Measurements from ENCODE around the gene CAPNS1.
A peak's percentile ranks its signal among the peaks of the same experiment; 100 is the strongest.

CAPNS1 gene

GRCh38 chr19:36149673-36150406 is 10.0 kb downstream of the CAPNS1 start:
- Histone ChIP-seq H3K36me3 (ENCODE audit: control insufficient read depth, insufficient read depth, low read length) (peaks cover 47% of the 10 kb centered on the region), H3K27me3 (ENCODE audit: control insufficient read depth, insufficient read depth, low read length, poor library complexity, severe bottlenecking) (no peaks in the 10 kb centered on the region), H3K9me3 (ENCODE audit: control insufficient read depth, low read length) (no peaks in the 10 kb centered on the region), H3K4me3 (ENCODE audit: insufficient read depth, low read depth, low read length) (no peak overlapping the region), H3K27ac (ENCODE audit: insufficient read depth, low read depth, low read length, poor library complexity, severe bottlenecking) (no peak overlapping the region), H3K4me1 (ENCODE audit: control insufficient read depth, insufficient read depth, low read length) (no peaks in the 10 kb centered on the region)
- 94 to 95% methylated on average over 13 of the region's 13 CpGs for WGBS, 2 experiments

DNA sequence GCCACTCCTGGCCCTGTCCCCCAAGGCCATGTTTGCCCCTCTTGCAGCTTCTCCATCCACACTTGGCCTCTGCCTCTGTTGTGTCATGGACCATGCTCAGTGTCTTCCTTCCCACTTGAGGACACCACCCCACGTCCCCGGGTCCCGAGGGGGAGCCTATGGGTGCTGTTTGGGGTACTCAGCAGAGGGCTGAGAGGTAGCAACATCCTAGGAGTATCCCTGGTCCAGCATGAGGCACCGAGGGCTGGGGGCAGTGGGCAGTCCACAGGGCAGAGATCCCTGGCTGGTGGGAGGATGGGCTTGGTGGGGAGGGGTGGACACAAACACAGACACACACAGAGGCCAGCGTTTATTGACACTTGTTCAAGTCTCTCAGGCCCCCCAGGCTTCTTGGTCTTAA is 10.7 kb downstream of the CAPNS1 start:
- H3K27me3 ChIP-seq (ENCODE audit: control insufficient read depth, insufficient read depth, low read length, poor library complexity, severe bottlenecking), result no peaks in the 10 kb centered on the region
- H3K4me3 ChIP-seq (ENCODE audit: insufficient read depth, low read depth, low read length), result no peak overlapping the region
- no peak overlapping the region for H3K27ac ChIP-seq (ENCODE audit: insufficient read depth, low read depth, low read length, poor library complexity, severe bottlenecking)
- H3K9me3 ChIP-seq (ENCODE audit: control insufficient read depth, low read length), result no peaks in the 10 kb centered on the region
- H3K36me3 ChIP-seq (ENCODE audit: control insufficient read depth, insufficient read depth, low read length), result peaks cover 46% of the 10 kb centered on the region
- WGBS, 2 experiments, result 89 to 92% methylated on average over 5 of the region's 5 CpGs
- H3K4me1 ChIP-seq (ENCODE audit: control insufficient read depth, insufficient read depth, low read length), result no peaks in the 10 kb centered on the region

DNA sequence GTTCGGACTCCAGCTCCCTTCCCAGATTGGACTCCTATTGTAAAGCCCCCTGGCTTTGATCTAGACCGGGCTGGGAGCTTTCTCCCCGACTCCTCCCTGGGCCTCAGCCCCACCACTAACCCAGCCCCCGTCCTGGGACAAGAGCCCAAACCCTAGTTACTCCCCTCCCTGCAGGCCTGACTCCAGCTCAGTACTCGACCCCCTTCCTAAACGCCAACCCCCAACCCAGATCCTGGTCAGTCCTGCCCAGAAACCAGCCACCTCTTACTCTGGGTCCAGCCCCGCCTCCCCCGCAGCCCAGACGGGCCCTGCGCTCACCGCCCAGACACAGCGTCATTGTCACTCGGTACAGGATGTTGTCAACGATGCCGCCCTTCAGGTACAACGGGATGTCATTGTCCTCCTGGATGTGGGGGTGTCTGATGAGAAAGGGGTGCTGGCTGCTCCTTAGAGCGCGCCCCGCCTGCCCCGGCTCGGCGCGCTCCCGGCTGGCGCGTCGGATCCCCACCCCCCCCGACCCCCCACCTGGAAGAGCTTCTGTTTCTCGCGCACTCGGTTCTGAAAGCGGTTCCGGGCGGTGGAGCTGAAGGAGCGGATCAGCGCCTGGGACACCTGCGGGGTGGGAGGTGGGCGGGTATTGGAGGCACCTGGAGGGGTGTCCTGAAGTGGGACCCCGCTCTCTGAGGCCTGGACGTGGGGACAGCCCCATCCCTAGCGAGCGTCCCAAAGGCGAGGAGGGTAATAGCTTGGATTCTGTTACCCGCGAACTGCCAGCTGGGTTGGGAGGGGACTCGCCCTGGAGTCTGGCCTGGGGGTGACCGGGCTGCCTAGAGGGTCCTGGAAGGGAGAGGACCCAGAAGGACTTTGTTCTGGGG is 11.5 kb downstream of the CAPNS1 start:
- Histone ChIP-seq H3K36me3 (ENCODE audit: control insufficient read depth, insufficient read depth, low read length) (peaks cover 39% of the 10 kb centered on the region), H3K27me3 (ENCODE audit: control insufficient read depth, insufficient read depth, low read length, poor library complexity, severe bottlenecking) (no peaks in the 10 kb centered on the region), H3K27ac (ENCODE audit: insufficient read depth, low read depth, low read length, poor library complexity, severe bottlenecking) (no peak overlapping the region), H3K4me1 (ENCODE audit: control insufficient read depth, insufficient read depth, low read length) (no peaks in the 10 kb centered on the region), H3K4me3 (ENCODE audit: insufficient read depth, low read depth, low read length) (no peak overlapping the region), H3K9me3 (ENCODE audit: control insufficient read depth, low read length) (no peaks in the 10 kb centered on the region)
- WGBS, 2 experiments, result 80 to 86% methylated on average over 47 of the region's 47 CpGs

- WGBS, 2 experiments, result 89 to 91% methylated on average over 16 of the region's 16 CpGs
- Histone ChIP-seq H3K4me3 (ENCODE audit: insufficient read depth, low read depth, low read length) (no peak overlapping the region), H3K36me3 (ENCODE audit: control insufficient read depth, insufficient read depth, low read length) (peaks cover 35% of the 10 kb centered on the region), H3K4me1 (ENCODE audit: control insufficient read depth, insufficient read depth, low read length) (no peaks in the 10 kb centered on the region), H3K9me3 (ENCODE audit: control insufficient read depth, low read length) (no peaks in the 10 kb centered on the region), H3K27ac (ENCODE audit: insufficient read depth, low read depth, low read length, poor library complexity, severe bottlenecking) (no peak overlapping the region), H3K27me3 (ENCODE audit: control insufficient read depth, insufficient read depth, low read length, poor library complexity, severe bottlenecking) (no peaks in the 10 kb centered on the region)
Observed at GRCh38 chr19:36152019-36152351, 12.1 kb downstream of the CAPNS1 start.

- no peak within 1 kb of the TSS for H3K27ac ChIP-seq (ENCODE audit: insufficient read depth, low read depth, low read length, poor library complexity, severe bottlenecking)
- H3K27me3 ChIP-seq (ENCODE audit: control insufficient read depth, insufficient read depth, low read length, poor library complexity, severe bottlenecking), result no peaks in the 10 kb centered on the region
- H3K4me1 ChIP-seq (ENCODE audit: control insufficient read depth, insufficient read depth, low read length), result no peaks in the 10 kb centered on the region
- H3K36me3 ChIP-seq (ENCODE audit: control insufficient read depth, insufficient read depth, low read length), result peaks cover 31% of the 10 kb centered on the region
- WGBS, 2 experiments, result 94 to 95% methylated on average over 40 of the region's 40 CpGs
- H3K9me3 ChIP-seq (ENCODE audit: control insufficient read depth, low read length), result no peaks in the 10 kb centered on the region
- no peak within 1 kb of the TSS for H3K4me3 ChIP-seq (ENCODE audit: insufficient read depth, low read depth, low read length)
Observed at GRCh38 chr19:36152352-36153091, 12.7 kb downstream of the CAPNS1 start, which contains the start of gene COX7A1. COX7A1 (minus strand) TSS chr19:36152447; CDS start chr19:36152407, 40 bp downstream.

DNA sequence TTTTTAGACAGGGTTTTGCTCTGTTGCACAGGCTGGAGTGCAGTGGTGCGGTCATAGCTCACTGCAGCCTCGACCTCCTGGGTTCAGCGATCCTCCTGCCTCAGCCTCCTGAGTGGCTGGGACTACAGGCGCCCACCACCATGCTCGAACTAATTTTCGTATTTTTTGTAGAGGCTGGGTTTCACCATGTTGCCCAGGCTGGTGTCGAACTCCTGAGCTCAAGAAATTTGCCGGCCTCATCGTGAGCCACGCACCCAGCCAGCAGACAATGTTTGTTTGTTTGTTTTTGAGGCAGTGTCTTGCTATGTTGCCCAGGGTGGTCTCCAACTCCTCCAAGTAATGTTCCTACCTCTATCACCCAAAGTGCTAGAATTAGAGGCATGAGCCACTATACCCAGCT is 13.3 kb downstream of the CAPNS1 start:
- H3K27ac ChIP-seq (ENCODE audit: insufficient read depth, low read depth, low read length, poor library complexity, severe bottlenecking), result no peak overlapping the region
- no peaks in the 10 kb centered on the region for H3K4me1 ChIP-seq (ENCODE audit: control insufficient read depth, insufficient read depth, low read length)
- H3K9me3 ChIP-seq (ENCODE audit: control insufficient read depth, low read length), result no peaks in the 10 kb centered on the region
- H3K4me3 ChIP-seq (ENCODE audit: insufficient read depth, low read depth, low read length), result no peak overlapping the region
- H3K27me3 ChIP-seq (ENCODE audit: control insufficient read depth, insufficient read depth, low read length, poor library complexity, severe bottlenecking), result no peaks in the 10 kb centered on the region
- H3K36me3 ChIP-seq (ENCODE audit: control insufficient read depth, insufficient read depth, low read length), result peaks cover 26% of the 10 kb centered on the region
- 92 to 96% methylated on average over 10 of the region's 10 CpGs for WGBS, 2 experiments

- Histone ChIP-seq H3K4me1 (ENCODE audit: control insufficient read depth, insufficient read depth, low read length) (no peaks in the 10 kb centered on the region), H3K27ac (ENCODE audit: insufficient read depth, low read depth, low read length, poor library complexity, severe bottlenecking) (no peak overlapping the region), H3K27me3 (ENCODE audit: control insufficient read depth, insufficient read depth, low read length, poor library complexity, severe bottlenecking) (no peaks in the 10 kb centered on the region), H3K4me3 (ENCODE audit: insufficient read depth, low read depth, low read length) (no peak overlapping the region), H3K9me3 (ENCODE audit: control insufficient read depth, low read length) (no peaks in the 10 kb centered on the region), H3K36me3 (ENCODE audit: control insufficient read depth, insufficient read depth, low read length) (no peaks in the 10 kb centered on the region)
- 59 to 63% methylated on average over 6 to 7 of the region's 7 CpGs for WGBS, 2 experiments
Observed at GRCh38 chr19:36160821-36161596, 21.1 kb downstream of the CAPNS1 start.

DNA sequence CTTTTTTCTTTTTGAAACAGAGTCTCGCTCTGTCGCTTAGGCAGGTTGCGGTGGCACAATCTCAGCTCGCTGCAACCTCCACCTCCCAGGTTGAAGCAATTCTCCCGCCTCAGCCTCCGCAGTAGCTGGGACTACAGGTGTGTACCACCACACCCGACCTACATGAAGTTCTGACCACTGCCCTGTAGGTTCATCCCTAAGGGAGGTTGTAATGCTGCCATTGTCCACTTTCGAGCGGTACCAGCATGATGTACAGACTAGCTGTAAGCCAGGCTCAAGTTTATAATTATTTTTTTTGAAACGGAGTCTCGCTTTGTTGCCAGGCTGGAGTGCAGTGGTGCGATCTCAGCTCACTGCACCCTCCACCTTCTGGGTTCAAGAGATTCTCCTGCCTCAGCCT is 23.9 kb downstream of the CAPNS1 start:
- 93 to 96% methylated on average over 12 of the region's 12 CpGs for WGBS, 2 experiments
- no peak overlapping the region for H3K4me3 ChIP-seq (ENCODE audit: insufficient read depth, low read depth, low read length)
- no peaks in the 10 kb centered on the region for H3K36me3 ChIP-seq (ENCODE audit: control insufficient read depth, insufficient read depth, low read length)
- H3K9me3 ChIP-seq (ENCODE audit: control insufficient read depth, low read length), result no peaks in the 10 kb centered on the region
- no peak overlapping the region for H3K27ac ChIP-seq (ENCODE audit: insufficient read depth, low read depth, low read length, poor library complexity, severe bottlenecking)
- H3K27me3 ChIP-seq (ENCODE audit: control insufficient read depth, insufficient read depth, low read length, poor library complexity, severe bottlenecking), result no peaks in the 10 kb centered on the region
- H3K4me1 ChIP-seq (ENCODE audit: control insufficient read depth, insufficient read depth, low read length), result no peaks in the 10 kb centered on the region

DNA sequence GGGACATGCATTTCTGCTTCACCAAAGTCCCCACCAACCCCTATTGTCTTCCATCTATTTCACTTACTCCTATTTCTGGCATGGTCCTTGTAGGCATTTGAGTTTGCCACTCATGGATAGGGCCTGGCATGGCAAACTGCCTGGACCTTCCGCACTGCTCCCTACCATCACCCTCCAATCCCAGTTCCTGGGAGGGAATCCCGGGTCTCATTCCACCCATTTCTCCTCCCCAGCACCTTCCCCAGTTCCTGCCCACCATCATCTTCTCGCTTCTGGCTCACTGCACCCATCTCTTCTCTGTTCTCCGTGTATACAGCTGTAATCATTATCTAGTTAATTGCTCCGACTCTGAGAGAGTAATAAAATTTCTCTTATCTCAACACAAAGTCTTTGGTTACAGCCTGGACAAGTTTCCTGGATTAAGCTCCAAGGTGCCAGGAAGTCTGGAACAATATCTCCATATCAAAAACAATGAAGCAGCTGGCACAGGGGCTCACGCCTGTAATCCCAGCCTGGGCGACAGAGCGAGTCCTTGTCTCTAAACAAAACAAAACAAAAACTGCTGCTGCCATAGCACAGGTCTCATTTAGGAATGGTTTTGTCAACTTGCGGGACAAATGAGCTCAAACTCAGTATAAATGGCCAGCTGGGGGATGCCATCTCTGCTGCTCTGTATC is 29.4 kb downstream of the CAPNS1 start:
- H3K27ac ChIP-seq (ENCODE audit: insufficient read depth, low read depth, low read length, poor library complexity, severe bottlenecking), result peak overlapping the region; percentile 1
- H3K4me1 ChIP-seq (ENCODE audit: control insufficient read depth, insufficient read depth, low read length), result no peaks in the 10 kb centered on the region
- H3K27me3 ChIP-seq (ENCODE audit: control insufficient read depth, insufficient read depth, low read length, poor library complexity, severe bottlenecking), result no peaks in the 10 kb centered on the region
- no peak overlapping the region for H3K4me3 ChIP-seq (ENCODE audit: insufficient read depth, low read depth, low read length)
- no peaks in the 10 kb centered on the region for H3K36me3 ChIP-seq (ENCODE audit: control insufficient read depth, insufficient read depth, low read length)
- H3K9me3 ChIP-seq (ENCODE audit: control insufficient read depth, low read length), result no peaks in the 10 kb centered on the region
- WGBS, 2 experiments, result 86 to 93% methylated on average over 9 of the region's 9 CpGs

Data from ectodermal cell (in vitro differentiated cells).